Measurements from ENCODE around the gene HDAC4.

HDAC4 gene

DNA sequence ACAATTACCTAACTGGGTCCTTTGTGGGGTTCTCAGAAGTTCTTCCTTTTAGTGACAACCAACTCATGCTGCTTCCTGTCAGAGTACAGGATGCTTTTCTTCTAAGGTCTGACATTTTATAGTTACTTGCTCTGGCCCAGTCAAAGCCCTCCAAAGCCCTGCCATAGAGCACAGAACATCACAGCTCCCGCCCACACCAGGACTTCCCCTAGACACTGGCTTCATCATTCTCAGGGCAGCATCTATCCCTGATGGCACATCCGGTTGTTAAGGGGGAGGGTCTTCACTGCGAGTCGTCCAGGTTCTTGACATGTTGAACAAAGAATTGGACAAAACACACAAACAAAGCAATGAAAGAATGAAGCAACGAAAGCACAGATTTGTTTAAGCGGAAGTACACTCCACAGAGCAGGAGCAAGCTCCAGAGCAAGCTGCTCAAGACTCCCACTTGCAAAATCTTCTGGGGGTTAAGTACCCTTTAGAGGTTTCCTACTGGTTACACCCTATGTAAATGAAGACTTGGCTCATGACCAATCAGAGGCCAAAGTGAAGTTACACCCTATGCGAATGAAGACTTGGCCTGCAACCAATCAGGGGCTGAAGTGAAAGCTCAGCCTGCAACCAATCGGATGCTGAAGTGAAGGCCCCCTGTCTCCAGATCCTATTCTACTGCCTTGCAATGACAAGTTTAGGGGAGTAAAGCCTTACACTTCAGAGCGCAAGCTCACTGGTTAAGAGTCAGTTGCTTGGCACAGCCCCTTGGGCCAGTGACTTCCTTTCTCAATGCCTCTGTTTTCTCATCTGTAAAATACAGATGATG lies 79.0 kb downstream of the HDAC4 start:
- no peak for DNase-seq

DNA sequence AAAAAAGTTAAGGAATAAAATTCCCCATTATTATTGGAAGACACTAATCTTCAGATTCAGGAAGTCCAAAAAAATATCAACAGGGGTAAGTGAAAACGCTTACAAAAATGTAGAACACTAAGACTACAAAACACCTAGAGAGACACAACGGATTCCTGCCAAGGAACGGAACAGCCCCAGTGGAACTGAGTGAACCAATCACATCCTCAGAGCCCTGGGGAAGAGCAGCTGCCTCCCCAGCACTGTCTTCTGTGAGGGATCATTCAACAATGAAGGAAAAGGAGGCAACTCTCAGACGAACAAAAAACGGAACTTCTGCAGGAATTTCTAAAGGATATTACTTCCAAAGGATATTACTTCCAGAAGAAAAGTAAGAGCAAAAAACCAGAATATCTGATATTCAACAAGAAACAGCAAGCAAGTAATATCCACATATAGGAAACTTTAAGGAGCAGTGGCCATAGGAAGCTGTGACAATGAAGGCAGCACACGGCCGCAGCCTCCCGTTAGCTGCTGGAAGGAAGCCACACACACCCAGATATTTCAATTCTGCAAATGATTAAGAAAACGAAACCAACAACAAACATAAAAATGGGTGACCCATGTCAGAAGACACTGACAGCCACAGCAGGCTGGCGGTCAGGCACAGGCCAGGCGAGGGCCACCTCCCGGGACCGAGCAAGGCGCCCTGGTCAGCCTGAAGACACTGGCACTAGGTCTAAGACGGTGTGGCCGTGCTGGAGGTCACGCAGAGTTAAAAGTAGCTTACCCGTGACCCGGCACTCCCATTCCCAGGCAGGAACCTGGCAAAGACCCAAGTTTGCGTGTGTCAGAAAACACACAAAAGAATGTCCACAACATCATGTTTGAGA lies 81.8 kb downstream of the HDAC4 start:
- DNase-seq = no peak

- DNase-seq = no peak
These were observed 82.6 kb downstream of the HDAC4 start for GRCh38 chr2:239318151-239318611.

DNA sequence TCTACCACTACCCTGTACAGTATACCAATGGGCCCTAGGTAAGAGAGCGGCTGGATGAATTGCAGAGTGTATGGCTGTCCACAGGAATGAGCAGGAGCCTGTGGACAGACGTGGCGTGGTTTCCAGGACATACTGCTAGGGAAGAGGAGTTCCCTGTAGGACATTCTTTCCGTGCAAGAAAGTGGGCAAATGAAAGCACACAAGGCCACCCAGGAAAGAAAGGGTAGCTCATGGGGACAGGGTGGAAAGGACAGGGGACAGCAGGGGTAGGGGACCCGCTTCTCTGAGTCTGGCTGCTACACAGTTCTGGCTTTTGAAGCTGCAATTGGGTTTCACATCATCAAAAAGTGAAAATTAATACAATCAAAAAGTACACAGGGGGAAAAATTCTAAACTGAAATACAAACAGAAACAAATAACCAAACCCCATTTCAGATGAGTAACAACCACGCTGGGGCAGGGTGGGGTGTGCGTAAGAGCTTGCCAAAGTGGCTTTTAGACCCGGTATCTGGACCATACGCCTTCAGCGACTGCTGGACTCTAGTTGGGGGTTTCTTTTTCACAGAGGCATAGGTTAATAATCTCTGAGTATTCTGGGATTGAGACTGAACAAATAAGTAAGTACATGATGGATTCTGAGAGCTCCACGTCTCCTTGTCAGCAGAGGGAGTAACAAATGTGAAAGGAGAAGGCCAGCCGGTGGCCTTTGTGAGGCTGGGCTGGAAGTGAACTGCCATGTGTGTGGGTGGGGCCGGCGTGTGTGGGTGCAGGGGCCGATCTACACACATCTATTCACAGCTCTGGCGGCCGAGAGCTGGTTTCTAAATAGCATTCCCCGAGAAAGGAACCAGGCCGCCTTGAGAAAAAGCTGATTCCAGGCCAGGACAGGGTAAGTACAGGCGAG lies 84.0 kb downstream of the HDAC4 start:
- DNase-seq = no peak

- no peak for DNase-seq
These were observed 85.5 kb downstream of the HDAC4 start for GRCh38 chr2:239315308-239315707.

GRCh38 chr2:239313776-239314175 lies 87.0 kb downstream of the HDAC4 start:
- DNase-seq = no peak

- DNase-seq = no peak
These were observed 87.8 kb downstream of the HDAC4 start for GRCh38 chr2:239312741-239313667.

DNA sequence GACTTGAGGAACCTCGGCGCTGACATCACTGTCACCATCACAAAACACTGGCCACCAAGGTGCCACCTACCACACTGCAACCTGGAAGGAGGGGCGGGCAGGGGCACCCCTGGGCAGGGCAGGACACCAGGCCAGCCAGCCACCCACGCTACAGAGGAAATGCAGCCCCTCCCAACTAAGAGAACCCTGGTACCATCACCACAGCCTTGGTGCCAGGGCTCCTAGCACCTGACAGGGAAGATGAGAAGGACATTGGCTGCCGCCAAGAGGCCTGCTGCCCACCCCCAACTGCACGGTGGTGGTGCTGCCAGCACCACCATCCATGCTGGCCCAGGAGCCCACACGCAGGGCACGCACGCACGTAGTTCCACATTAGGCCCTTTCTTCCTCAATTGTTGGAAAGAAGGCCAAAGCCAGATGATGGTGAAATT lies 88.7 kb downstream of the HDAC4 start:
- DNase-seq = no peak

- DNase-seq = no peak
These were observed 89.4 kb downstream of the HDAC4 start for GRCh38 chr2:239311132-239312040.

DNA sequence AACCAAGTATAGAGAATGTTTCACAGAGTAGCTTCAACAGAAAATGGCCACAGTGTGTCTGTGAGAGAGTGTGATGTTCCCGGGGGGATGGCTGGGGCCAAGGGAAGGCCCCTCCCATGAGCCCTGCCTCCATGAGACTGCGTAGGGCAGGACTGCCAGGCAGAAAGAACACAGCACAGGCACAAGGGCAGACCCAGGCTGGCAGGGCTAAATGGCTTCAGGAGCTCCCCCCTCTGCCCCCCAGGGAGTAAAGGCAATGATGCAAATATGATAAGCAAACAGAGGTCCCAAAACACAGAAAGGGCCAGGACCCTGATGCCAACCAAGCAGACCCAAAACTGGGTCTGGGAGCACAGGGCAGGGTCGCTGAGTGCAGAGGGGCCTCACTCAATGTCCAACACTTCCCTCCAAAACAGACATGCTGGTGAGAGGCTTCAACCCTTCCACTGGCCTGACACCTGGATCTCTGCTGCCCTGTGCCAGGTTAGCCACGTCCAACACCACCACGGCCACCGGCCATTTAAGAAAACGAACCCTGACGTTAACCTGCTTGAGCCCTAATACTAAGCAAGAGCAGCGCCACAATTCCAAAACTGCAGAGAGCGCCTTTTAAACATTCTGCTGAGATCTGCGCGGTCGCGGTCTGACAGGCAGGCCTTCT lies 90.3 kb downstream of the HDAC4 start:
- DNase-seq = no peak

GRCh38 chr2:239309398-239310245 lies 91.2 kb downstream of the HDAC4 start:
- DNase-seq = no peak

- no peak for DNase-seq
These were observed 92.0 kb downstream of the HDAC4 start for GRCh38 chr2:239308661-239309397.

DNA sequence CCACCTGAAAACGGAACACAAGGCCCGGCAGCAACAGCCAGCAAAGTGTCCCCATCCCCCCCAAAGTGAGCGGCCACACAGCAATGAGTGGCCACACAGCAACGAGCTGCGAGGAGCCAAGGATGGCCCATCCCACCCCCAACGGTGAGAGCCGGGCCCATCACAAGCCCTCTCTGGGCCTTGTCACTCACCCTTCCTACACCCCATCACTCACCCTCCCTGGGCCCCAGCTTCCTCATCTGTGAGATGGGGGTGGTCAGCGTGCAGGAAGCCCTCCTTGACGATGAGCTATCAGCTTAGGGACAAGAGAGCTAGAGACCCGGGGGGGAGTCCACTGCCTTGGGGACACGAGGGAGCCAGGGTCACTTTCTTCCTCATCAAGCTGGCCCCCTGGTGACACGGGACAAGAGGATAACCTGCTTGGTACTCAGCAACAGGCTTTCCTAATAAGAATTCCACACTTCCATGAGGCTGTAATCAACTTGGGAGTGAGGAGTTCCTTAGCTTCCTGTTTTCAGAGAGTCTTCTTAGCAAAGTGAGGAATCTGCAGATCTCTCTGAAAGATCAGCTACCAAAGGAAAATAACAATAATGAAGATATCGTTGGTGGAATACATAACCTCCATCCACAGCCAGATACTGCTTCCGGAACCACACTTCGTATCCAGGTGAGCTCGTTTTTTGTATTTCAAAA lies 92.8 kb downstream of the HDAC4 start:
- DNase-seq = no peak

DNA sequence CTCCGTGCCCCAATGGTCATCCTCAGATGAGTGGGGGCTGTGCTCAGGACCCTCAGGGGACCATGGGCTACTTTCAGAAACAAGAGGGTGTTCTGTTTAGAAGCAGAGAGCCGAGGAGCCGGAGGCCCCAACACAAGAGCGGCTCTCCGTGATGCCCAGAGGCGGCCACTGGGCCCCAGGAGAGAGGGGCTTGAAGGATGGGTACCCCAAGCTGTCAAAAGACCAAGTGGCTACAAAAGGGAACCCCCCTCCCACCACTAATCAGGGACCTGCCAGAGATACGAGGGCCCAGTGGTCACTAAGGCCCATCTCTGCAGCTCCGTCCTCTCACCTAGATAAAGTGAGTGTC lies 93.6 kb downstream of the HDAC4 start:
- DNase-seq = no peak

- DNase-seq = no peak
These were observed 94.3 kb downstream of the HDAC4 start for GRCh38 chr2:239306274-239307220.

- no peak for DNase-seq
These were observed 95.0 kb downstream of the HDAC4 start for GRCh38 chr2:239305771-239306170.

- DNase-seq = no peak
These were observed 95.6 kb downstream of the HDAC4 start for GRCh38 chr2:239305222-239305575.
